Endodermal cell (in vitro differentiated cells): ENCODE data around the gene MRPS23. TPM values are rescaled to one million over a fixed set of nuclear protein-coding genes. Genes with fewer than 3 reads are reported as not detected.

Experiments used
- DNase-seq: peaks from one replicate; pipeline ENCODE4 v3.0.0-alpha.2; 2017
- H3K27ac ChIP-seq: 2 replicates; pipeline ENCODE4 v1.5.1; 2013; ENCODE audit warnings: mild to moderate bottlenecking, low read depth, low read length, moderate library complexity
- H3K27me3 ChIP-seq: 2 replicates; pipeline ENCODE4 v1.6.1; 2013; ENCODE audit warnings: mild to moderate bottlenecking, low read length, moderate library complexity; ENCODE audit not compliant: insufficient read depth, control insufficient read depth, poor library complexity, severe bottlenecking
- H3K36me3 ChIP-seq: 2 replicates; pipeline ENCODE4 v1.7.0; 2013; ENCODE audit warnings: mild to moderate bottlenecking, low read length, moderate library complexity; ENCODE audit not compliant: control insufficient read depth, insufficient read depth
- H3K4me1 ChIP-seq: one replicate; pipeline ENCODE4 v1.7.0; 2013; ENCODE audit warnings: low read length; ENCODE audit not compliant: control insufficient read depth, insufficient read depth
- H3K4me3 ChIP-seq: 2 replicates; pipeline ENCODE4 v1.5.1; 2013; ENCODE audit warnings: mild to moderate bottlenecking, low read length, moderate library complexity
- H3K9ac ChIP-seq: 2 replicates; pipeline ENCODE4 v1.6.1; 2013; ENCODE audit warnings: mild to moderate bottlenecking, low read length, moderate library complexity; ENCODE audit not compliant: poor library complexity, severe bottlenecking; ENCODE audit errors: extremely low read depth
- H3K9me3 ChIP-seq: 2 replicates; pipeline ENCODE4 v1.6.1; 2013; ENCODE audit warnings: mild to moderate bottlenecking, low read length, moderate library complexity; ENCODE audit not compliant: control insufficient read depth
- H3K27ac Mint-ChIP-seq: 2 replicates; pipeline ENCODE4 v1.8.0; 2020; ENCODE audit warnings: mixed read lengths
- H3K27me3 Mint-ChIP-seq: 2 replicates; pipeline ENCODE4 v1.8.0; 2021; ENCODE audit warnings: mild to moderate bottlenecking, mixed read lengths; ENCODE audit not compliant: insufficient read depth
- H3K36me3 Mint-ChIP-seq: 2 replicates; pipeline ENCODE4 v1.8.0; 2020; ENCODE audit warnings: low read depth, mixed read lengths
- H3K4me1 Mint-ChIP-seq: 2 replicates; pipeline ENCODE4 v1.8.0; 2020; ENCODE audit warnings: mixed read lengths
- H3K4me3 Mint-ChIP-seq: 2 replicates; pipeline ENCODE4 v1.8.0; 2020; ENCODE audit warnings: mild to moderate bottlenecking, moderate library complexity, mixed read lengths
- H3K9me3 Mint-ChIP-seq: 2 replicates; pipeline ENCODE4 v1.8.0; 2020; ENCODE audit warnings: mild to moderate bottlenecking, mixed read lengths
- WGBS, 2 experiments: methylation state at CpG; one replicate each; pipeline versions ENCODE4 v1.1.5 to v1.1.7; 2013; ENCODE audit warnings: missing lambda C conversion rate in 2 of 2, mixed read lengths in 1 of 2; ENCODE audit not compliant: insufficient coverage in 1 of 2, insufficient read length in 1 of 2; 5-methylcytosine and 5-hydroxymethylcytosine counted together
- total RNA-seq, 2 donors: library from RNA; stranded (reverse); fragmentation: NEBNext Ultra II Directional in 1 of 2; extraction: Animal tissue kit (Norgen Biotek cat#: 25700) in 1 of 2; gene quantifications; 2 replicates in 1 of 2; 3 replicates in 1 of 2; pipeline ENCODE4 v1.2.1, GENCODE V29; 2021
- TF ChIP-seq, protein P1 (sequence below): fragments of 200-600 bp; sonication (generic); conservative IDR thresholded peaks from 2 replicates; pipeline ENCODE4 v1.5.0; 2021; ENCODE audit warnings: antibody characterized with exemption, mild to moderate bottlenecking

The MRPS23 gene
- total RNA-seq, 2 donors from 2014 or later = 43.9 to 49.2 TPM

GRCh38 chr17:57874058-57874419 is 24.2 kb upstream of the MRPS23 start:
- Mint-ChIP-seq H3K27me3 (peaks cover 43% of the 10 kb centered on the region), H3K36me3 (peaks cover 23% of the 10 kb centered on the region), H3K9me3 (peaks cover 8% of the 10 kb centered on the region), H3K4me1 (peaks cover 53% of the 10 kb centered on the region), H3K4me3 (peak overlapping the region; percentile 17), H3K27ac (peak overlapping the region; percentile 75)
- no peaks in the 10 kb centered on the region for H3K27me3 ChIP-seq
- H3K9me3 ChIP-seq = no peaks in the 10 kb centered on the region
- H3K4me1 ChIP-seq = peaks cover 27% of the 10 kb centered on the region
- H3K9ac ChIP-seq = no peak overlapping the region
- 52 to 71% methylated on average over 4 to 7 of the region's 7 CpGs for WGBS, 2 experiments
- H3K36me3 ChIP-seq = peaks cover 25% of the 10 kb centered on the region
- TF ChIP-seq, protein P1, sequence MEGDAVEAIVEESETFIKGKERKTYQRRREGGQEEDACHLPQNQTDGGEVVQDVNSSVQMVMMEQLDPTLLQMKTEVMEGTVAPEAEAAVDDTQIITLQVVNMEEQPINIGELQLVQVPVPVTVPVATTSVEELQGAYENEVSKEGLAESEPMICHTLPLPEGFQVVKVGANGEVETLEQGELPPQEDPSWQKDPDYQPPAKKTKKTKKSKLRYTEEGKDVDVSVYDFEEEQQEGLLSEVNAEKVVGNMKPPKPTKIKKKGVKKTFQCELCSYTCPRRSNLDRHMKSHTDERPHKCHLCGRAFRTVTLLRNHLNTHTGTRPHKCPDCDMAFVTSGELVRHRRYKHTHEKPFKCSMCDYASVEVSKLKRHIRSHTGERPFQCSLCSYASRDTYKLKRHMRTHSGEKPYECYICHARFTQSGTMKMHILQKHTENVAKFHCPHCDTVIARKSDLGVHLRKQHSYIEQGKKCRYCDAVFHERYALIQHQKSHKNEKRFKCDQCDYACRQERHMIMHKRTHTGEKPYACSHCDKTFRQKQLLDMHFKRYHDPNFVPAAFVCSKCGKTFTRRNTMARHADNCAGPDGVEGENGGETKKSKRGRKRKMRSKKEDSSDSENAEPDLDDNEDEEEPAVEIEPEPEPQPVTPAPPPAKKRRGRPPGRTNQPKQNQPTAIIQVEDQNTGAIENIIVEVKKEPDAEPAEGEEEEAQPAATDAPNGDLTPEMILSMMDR = no peak
- H3K4me3 ChIP-seq = no peak overlapping the region
- peak overlapping the region; percentile 95 for H3K27ac ChIP-seq
- DNase-seq = no peak

- Mint-ChIP-seq H3K27ac (no peak overlapping the region), H3K4me1 (peaks cover 57% of the 10 kb centered on the region), H3K4me3 (no peak overlapping the region), H3K36me3 (peaks cover 25% of the 10 kb centered on the region), H3K27me3 (peaks cover 48% of the 10 kb centered on the region), H3K9me3 (peaks cover 8% of the 10 kb centered on the region)
- DNase-seq = peak; percentile 60
- Histone ChIP-seq H3K27me3 (no peaks in the 10 kb centered on the region), H3K9ac (no peak overlapping the region), H3K4me3 (no peak overlapping the region), H3K4me1 (peaks cover 33% of the 10 kb centered on the region), H3K9me3 (no peaks in the 10 kb centered on the region), H3K27ac (no peak overlapping the region), H3K36me3 (peaks cover 25% of the 10 kb centered on the region)
- 92 to 93% methylated on average over 11 to 16 of the region's 16 CpGs for WGBS, 2 experiments
- TF ChIP-seq, protein P1 = no peak
These were observed 23.6 kb upstream of the MRPS23 start for GRCh38 chr17:57873261-57874057.

- H3K27ac ChIP-seq = no peak overlapping the region
- H3K27me3 ChIP-seq = no peaks in the 10 kb centered on the region
- Mint-ChIP-seq H3K27me3 (peaks cover 56% of the 10 kb centered on the region), H3K36me3 (peaks cover 25% of the 10 kb centered on the region), H3K27ac (no peak overlapping the region), H3K4me3 (no peak overlapping the region), H3K9me3 (peaks cover 8% of the 10 kb centered on the region), H3K4me1 (peaks cover 60% of the 10 kb centered on the region)
- no peaks in the 10 kb centered on the region for H3K9me3 ChIP-seq
- H3K4me1 ChIP-seq = peaks cover 37% of the 10 kb centered on the region
- no peak for DNase-seq
- 95% methylated on average over 10 to 14 of the region's 14 CpGs for WGBS, 2 experiments
- H3K9ac ChIP-seq = no peak overlapping the region
- peaks cover 25% of the 10 kb centered on the region for H3K36me3 ChIP-seq
- TF ChIP-seq, protein P1 = no peak
- H3K4me3 ChIP-seq = no peak overlapping the region
These were observed 22.7 kb upstream of the MRPS23 start for GRCh38 chr17:57872536-57872935.
